HepG2 (cell line): Measurements from ENCODE around the gene CDK6. TPM values are rescaled to one million over a fixed set of nuclear protein-coding genes. Genes with fewer than 3 reads are reported as not detected.

Experiments
- JUN ChIP-seq: sonication (generic); formaldehyde crosslinking; IDR thresholded peaks from 2 replicates; pipeline ENCODE4 v1.4.0; 2020; ENCODE audit warnings: mild to moderate bottlenecking, missing genetic modification reagents
- KDM5A ChIP-seq: fragments of 200-600 bp; sonication (generic); IDR thresholded peaks from 2 replicates; pipeline ENCODE4 v1.7.0; 2018; ENCODE audit warnings: antibody characterized with exemption, mild to moderate bottlenecking, low read length, borderline replicate concordance
- KLF16 ChIP-seq, 2 experiments: sonication (generic) in 1 of 2; formaldehyde crosslinking in 1 of 2; IDR thresholded peaks; 2 replicates each; pipeline versions ENCODE4 v1.6.1 to v1.8.0; 2016 to 2023; ENCODE audit warnings: missing genetic modification reagents in 2 of 2, missing compliant biosample characterization in 1 of 2
- KLF9 ChIP-seq: IDR thresholded peaks from 2 replicates; pipeline ENCODE4 v1.6.1; 2016; ENCODE audit warnings: low read depth
- NKX3-1 ChIP-seq: sonication (generic); formaldehyde crosslinking; IDR thresholded peaks from 2 replicates; pipeline ENCODE4 v1.5.0; 2020; ENCODE audit warnings: missing genetic modification reagents
- TOPORS ChIP-seq: sonication (generic); formaldehyde crosslinking; IDR thresholded peaks from 2 replicates; pipeline ENCODE4 v1.8.0; 2023; ENCODE audit warnings: mild to moderate bottlenecking, missing genetic modification reagents
- ZBTB7A ChIP-seq: sonication (generic); formaldehyde crosslinking; IDR thresholded peaks from 2 replicates; pipeline ENCODE4 v1.8.0; 2022; ENCODE audit warnings: mild to moderate bottlenecking, missing genetic modification reagents
- ZNF274 ChIP-seq: sonication (generic); formaldehyde crosslinking; IDR thresholded peaks from 2 replicates; pipeline ENCODE4 v1.5.1; 2020; ENCODE audit warnings: mild to moderate bottlenecking, missing genetic modification reagents
- ZNF382 ChIP-seq: sonication (generic); formaldehyde crosslinking; IDR thresholded peaks from 2 replicates; pipeline ENCODE4 v1.5.0; 2020; ENCODE audit warnings: missing genetic modification reagents, mild to moderate bottlenecking, borderline replicate concordance
- ZNF572 ChIP-seq: sonication (generic); formaldehyde crosslinking; IDR thresholded peaks from 2 replicates; pipeline ENCODE4 v1.5.1; 2020; ENCODE audit warnings: mild to moderate bottlenecking, missing genetic modification reagents
- polyA plus RNA-seq, 8 experiments: library from polyadenylated mRNA; depleted of rRNA in 3 of 8; stranded (reverse) in 7 of 8; unstranded in 1 of 8; fragments of >200 nt; fragmentation: Illumina TruSeq in 4 of 8; extraction: Trizol in 4 of 8; gene quantifications; 2 replicates each; pipeline versions ENCODE4 v1.2.1 to v1.2.3, GENCODE V29; 2011 to 2016; ENCODE audit warnings: low read depth in 4 of 8, missing spikeins in 1 of 8, mixed read lengths in 1 of 8; ENCODE audit not compliant: insufficient read depth in 1 of 8
- total RNA-seq, 5 experiments: library from RNA; depleted of rRNA; stranded (reverse); fragments of >200 nt; fragmentation: Illumina TruSeq; extraction: Trizol; gene quantifications; 2 replicates each; pipeline ENCODE4 v1.2.3, GENCODE V29; 2016; ENCODE audit warnings: low read depth in 1 of 5
- TF ChIP-seq, protein P1 (sequence below): sonication (generic); formaldehyde crosslinking; IDR thresholded peaks from 2 replicates; pipeline ENCODE4 v1.5.0; 2020; ENCODE audit warnings: mild to moderate bottlenecking, missing genetic modification reagents
- TF ChIP-seq, protein P2 (sequence below): IDR thresholded peaks from 2 replicates; pipeline ENCODE4 v1.6.1; 2018; ENCODE audit warnings: missing genetic modification reagents
- TF ChIP-seq, protein P3 (sequence below): sonication (generic); formaldehyde crosslinking; IDR thresholded peaks from 2 replicates; pipeline ENCODE4 v1.4.0; 2020; ENCODE audit warnings: missing genetic modification reagents; ENCODE audit errors: not compliant biosample characterization
- TF ChIP-seq, protein P4 (sequence below): fragments of 450-650 bp; IDR thresholded peaks from 2 replicates; pipeline ENCODE4 v1.6.1; 2017; ENCODE audit warnings: mild to moderate bottlenecking
- TF ChIP-seq, protein P5 (sequence below): sonication (generic); formaldehyde crosslinking; IDR thresholded peaks from 2 replicates; pipeline ENCODE4 v1.4.0; 2020; ENCODE audit warnings: mild to moderate bottlenecking, missing genetic modification reagents, borderline replicate concordance

CDK6 gene
- total and polyA plus RNA-seq, 2 of the 13 experiments (the other 11 are each of a cell fraction or from before 2014, with no cell fraction given): 34.6 to 90.8 TPM

DNA sequence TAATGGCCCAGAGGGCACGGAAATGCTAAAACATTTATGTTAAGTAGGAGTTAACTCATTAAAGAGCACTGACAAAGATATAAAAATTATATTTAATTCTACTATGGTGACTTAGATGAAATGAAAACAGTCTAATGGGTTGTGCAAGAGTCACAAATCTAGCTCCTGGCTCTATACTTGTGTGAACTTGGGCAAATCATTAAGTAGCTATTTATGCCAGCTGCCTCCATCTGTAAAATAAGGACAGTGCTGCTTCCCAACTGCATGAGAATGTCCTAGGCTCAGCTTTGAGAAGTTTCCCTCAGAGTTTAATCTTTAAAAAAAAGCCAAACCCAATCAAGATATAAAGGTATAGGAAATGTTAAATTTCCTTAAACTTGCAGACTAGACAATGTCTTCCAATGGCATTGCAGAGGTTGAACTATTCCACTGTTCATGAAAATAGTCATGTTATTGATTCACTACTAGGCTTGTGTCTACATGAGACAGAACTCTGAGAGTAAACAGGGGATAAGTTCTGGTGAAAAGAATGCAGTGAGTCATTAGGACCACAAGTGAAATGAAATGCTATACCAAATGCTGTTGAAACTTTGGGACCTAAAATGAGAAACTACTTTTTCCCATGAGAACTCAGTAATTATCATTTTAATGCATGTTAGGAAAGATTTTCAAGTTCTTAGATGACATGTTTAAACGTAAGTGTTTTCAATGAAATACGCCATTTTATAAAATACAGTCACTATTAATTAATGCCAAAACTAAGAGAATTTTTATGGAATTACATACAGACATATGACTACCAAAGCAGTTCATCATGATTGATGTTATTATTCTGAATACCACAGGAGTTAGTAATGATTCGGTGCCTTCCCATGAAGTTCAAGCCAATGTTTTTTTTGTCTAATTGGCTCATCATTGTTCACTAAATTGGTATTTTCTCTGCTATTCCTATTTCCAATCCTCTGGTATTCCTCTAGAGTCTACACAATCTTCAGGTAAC, 84.2 kb downstream of the CDK6 start (continued):
- TF ChIP-seq, protein P1, sequence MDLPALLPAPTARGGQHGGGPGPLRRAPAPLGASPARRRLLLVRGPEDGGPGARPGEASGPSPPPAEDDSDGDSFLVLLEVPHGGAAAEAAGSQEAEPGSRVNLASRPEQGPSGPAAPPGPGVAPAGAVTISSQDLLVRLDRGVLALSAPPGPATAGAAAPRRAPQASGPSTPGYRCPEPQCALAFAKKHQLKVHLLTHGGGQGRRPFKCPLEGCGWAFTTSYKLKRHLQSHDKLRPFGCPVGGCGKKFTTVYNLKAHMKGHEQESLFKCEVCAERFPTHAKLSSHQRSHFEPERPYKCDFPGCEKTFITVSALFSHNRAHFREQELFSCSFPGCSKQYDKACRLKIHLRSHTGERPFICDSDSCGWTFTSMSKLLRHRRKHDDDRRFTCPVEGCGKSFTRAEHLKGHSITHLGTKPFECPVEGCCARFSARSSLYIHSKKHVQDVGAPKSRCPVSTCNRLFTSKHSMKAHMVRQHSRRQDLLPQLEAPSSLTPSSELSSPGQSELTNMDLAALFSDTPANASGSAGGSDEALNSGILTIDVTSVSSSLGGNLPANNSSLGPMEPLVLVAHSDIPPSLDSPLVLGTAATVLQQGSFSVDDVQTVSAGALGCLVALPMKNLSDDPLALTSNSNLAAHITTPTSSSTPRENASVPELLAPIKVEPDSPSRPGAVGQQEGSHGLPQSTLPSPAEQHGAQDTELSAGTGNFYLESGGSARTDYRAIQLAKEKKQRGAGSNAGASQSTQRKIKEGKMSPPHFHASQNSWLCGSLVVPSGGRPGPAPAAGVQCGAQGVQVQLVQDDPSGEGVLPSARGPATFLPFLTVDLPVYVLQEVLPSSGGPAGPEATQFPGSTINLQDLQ (CRISPR knock-in tag): no peak
- no peak for TF ChIP-seq KLF16 (CRISPR knock-in tag; IDR thresholded peaks at IDR 0.05)
- TF ChIP-seq JUN: peak; percentile 89
- TF ChIP-seq ZNF274 (CRISPR knock-in tag): no peak
- TF ChIP-seq ZNF572: no peak
- no peak for TF ChIP-seq KLF9 (CRISPR knock-in tag)
- TF ChIP-seq, protein P2, sequence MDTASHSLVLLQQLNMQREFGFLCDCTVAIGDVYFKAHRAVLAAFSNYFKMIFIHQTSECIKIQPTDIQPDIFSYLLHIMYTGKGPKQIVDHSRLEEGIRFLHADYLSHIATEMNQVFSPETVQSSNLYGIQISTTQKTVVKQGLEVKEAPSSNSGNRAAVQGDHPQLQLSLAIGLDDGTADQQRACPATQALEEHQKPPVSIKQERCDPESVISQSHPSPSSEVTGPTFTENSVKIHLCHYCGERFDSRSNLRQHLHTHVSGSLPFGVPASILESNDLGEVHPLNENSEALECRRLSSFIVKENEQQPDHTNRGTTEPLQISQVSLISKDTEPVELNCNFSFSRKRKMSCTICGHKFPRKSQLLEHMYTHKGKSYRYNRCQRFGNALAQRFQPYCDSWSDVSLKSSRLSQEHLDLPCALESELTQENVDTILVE (CRISPR knock-in tag): 0 out of 2 replicates have a peak, but pooled peaks have one; percentile 37
- TF ChIP-seq, protein P3, sequence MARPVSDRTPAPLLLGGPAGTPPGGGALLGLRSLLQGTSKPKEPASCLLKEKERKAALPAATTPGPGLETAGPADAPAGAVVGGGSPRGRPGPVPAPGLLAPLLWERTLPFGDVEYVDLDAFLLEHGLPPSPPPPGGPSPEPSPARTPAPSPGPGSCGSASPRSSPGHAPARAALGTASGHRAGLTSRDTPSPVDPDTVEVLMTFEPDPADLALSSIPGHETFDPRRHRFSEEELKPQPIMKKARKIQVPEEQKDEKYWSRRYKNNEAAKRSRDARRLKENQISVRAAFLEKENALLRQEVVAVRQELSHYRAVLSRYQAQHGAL (CRISPR knock-in tag): no peak
- TF ChIP-seq TOPORS (CRISPR knock-in tag): no peak
- no peak for TF ChIP-seq NKX3-1 (CRISPR knock-in tag)
- no peak for TF ChIP-seq ZBTB7A (CRISPR knock-in tag)
- TF ChIP-seq KDM5A: no peak
- TF ChIP-seq, protein P4, sequence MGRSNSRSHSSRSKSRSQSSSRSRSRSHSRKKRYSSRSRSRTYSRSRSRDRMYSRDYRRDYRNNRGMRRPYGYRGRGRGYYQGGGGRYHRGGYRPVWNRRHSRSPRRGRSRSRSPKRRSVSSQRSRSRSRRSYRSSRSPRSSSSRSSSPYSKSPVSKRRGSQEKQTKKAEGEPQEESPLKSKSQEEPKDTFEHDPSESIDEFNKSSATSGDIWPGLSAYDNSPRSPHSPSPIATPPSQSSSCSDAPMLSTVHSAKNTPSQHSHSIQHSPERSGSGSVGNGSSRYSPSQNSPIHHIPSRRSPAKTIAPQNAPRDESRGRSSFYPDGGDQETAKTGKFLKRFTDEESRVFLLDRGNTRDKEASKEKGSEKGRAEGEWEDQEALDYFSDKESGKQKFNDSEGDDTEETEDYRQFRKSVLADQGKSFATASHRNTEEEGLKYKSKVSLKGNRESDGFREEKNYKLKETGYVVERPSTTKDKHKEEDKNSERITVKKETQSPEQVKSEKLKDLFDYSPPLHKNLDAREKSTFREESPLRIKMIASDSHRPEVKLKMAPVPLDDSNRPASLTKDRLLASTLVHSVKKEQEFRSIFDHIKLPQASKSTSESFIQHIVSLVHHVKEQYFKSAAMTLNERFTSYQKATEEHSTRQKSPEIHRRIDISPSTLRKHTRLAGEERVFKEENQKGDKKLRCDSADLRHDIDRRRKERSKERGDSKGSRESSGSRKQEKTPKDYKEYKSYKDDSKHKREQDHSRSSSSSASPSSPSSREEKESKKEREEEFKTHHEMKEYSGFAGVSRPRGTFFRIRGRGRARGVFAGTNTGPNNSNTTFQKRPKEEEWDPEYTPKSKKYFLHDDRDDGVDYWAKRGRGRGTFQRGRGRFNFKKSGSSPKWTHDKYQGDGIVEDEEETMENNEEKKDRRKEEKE: no peak
- TF ChIP-seq ZNF382 (CRISPR knock-in tag): no peak
- TF ChIP-seq, protein P5, sequence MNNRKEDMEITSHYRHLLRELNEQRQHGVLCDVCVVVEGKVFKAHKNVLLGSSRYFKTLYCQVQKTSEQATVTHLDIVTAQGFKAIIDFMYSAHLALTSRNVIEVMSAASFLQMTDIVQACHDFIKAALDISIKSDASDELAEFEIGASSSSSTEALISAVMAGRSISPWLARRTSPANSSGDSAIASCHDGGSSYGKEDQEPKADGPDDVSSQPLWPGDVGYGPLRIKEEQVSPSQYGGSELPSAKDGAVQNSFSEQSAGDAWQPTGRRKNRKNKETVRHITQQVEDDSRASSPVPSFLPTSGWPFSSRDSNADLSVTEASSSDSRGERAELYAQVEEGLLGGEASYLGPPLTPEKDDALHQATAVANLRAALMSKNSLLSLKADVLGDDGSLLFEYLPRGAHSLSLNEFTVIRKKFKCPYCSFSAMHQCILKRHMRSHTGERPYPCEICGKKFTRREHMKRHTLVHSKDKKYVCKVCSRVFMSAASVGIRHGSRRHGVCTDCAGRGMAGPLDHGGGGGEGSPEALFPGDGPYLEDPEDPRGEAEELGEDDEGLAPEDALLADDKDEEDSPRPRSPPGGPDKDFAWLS (CRISPR knock-in tag): no peak
